HG03103 (cell line): Measurements from ENCODE around the gene GNA12.

Source experiments
- ATAC-seq: cut with Tn5 transposase; IDR thresholded peaks from one replicate; pipeline ENCODE4 v1.9.1; 2021; ENCODE audit warnings: low read depth; ENCODE audit not compliant: unreplicated experiment

GNA12 gene

DNA sequence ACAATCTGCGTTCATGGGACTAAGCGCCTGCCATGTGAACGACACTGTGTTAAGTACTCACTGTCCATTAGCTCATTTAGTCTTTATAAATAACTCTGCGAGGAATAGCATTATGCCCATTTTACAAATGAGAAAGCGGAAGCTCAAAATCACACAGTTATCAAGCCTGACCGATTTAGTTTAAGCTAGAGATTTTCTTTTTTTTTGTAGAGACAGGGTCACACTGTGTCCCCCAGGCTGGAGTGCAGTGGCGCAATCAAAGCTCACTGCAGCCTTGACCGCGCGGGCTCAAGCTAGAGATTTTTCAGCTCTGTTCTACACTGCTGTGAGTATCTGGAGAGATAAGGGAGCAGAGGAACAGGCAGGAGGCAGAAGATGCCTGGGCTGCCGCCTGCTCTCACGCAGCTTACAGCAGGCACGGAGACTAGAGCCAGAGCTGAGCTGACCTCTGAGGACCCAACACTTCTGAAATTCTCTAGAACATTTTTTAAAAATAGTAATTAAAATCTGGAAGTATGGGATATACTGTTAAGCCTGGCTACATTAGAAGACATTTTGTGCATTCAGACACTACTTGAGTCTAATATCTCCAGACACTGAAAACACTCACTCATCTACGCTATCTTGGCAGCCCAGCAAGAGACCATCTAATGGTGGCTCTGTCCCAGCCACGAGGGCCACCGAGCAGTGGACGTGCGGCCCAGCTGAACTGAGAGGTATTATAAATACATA is 38.7 kb downstream of the GNA12 start:
- ATAC-seq: no peak

DNA sequence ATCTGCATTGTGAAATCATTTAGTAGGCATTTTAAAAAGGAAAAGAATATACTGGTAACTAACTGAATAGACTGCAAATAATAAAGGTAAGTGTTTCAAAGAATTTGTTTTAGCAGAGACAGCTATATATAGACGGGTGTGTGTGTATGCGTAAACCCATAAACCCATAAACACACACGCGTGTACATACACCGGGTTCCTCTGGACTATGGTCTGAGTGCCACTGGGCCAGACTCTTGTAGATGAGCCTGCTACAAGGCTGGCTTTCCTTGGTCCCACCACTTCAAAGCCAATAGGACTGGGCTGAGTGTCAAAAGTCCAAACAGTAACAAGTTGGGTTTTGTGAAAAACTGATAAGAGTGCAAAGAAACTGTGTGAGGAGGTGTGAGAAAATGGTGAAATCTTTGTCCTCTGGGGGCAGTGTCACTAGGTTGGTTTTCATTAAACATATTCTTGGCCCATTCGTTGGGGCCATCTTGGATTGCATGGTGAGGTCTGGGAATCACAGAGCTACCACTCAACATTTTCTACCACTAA is 39.8 kb downstream of the GNA12 start:
- ATAC-seq: no peak

DNA sequence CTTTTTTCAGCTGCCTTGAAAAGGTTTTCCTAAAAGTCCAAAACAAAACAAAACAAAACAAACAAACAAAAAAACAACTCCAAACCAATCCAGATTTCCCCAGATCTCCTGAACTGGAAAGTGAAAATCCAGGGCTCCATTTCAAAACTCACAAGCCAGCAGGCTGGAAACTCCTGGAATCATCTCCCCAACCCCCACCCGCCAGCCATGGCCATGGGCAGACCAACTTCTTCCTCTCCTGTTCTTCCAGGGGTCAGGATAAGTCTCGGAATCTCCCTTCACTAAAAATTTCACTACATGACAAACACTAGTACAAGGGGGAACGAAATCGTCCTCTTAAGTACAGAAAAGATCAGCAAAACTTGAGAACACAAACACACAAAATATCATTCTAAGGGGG is 40.4 kb downstream of the GNA12 start:
- no peak for ATAC-seq

DNA sequence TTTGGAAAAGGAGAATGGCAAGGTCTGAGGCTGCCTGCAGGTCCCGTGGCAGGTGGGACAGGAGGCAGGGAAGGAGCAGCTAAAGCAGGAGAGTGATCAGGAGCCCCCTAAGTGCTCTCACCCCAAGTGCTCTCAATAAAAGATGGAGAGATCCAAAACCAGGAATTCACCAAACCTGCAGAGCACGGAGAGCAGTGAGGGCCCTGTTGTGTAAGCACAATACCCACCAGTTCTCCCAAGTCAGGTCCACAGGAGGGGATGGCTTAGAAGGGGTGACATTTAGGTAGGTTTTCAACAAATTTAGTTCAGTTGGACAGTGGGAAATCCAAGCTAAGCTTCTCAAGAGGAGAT is 40.8 kb downstream of the GNA12 start:
- ATAC-seq: no peak

DNA sequence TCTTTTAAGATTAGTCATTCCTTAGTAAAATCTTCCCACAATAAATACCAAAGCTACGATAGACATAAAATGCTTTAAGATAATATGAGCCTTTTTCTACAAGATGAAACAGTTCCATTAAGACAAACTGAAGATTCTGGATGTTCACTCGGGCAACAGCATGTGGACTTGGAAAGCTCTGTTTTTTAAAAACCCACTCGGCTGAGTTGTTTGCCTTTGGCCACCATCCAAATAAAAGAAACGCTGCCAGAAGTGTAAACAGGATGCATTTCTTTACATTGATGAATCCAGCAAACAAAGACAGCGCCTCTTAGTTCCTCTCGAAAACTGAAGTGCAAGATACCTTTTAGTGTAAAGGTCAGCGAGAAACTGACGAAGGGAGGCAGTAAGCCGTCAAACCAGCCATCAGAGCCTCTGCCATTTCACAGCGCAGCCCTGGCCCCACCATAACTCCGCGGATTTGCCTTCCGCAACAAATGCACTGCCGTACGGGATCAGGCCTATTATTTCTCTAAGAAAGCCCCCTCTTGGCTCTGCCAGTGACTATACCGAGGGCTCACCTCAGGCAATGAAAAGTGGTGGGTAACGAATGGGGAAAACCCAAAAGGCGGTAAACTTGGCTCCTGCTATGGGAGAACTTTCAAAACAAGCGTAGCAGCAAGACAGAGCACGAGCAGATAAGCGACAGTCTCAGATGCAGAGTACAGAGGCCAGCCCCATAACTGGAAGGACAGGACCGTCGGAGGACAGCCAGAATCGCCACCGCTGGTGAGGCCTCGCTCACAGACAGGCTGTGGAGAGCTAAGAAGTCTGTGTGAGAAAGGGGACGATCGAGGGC is 41.4 kb downstream of the GNA12 start:
- ATAC-seq: no peak

DNA sequence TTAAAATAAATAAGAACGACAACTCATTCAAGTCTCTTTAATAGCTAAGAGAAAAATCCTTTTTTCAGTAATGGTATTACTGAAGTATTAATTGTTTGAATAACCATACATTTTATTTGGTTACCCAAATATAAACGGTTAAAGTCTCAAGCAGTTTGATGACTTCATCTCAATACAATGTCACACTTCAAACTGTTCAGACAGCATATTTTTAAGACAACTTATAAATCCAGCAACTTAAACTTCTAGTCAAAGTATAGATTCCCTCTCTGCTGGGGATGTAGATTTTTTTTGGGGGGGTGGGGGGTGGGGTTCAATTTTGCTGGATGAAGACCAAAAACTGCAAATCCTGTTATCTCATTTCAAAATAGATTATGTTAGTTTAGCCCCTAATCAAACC is 42.0 kb downstream of the GNA12 start:
- ATAC-seq: no peak

DNA sequence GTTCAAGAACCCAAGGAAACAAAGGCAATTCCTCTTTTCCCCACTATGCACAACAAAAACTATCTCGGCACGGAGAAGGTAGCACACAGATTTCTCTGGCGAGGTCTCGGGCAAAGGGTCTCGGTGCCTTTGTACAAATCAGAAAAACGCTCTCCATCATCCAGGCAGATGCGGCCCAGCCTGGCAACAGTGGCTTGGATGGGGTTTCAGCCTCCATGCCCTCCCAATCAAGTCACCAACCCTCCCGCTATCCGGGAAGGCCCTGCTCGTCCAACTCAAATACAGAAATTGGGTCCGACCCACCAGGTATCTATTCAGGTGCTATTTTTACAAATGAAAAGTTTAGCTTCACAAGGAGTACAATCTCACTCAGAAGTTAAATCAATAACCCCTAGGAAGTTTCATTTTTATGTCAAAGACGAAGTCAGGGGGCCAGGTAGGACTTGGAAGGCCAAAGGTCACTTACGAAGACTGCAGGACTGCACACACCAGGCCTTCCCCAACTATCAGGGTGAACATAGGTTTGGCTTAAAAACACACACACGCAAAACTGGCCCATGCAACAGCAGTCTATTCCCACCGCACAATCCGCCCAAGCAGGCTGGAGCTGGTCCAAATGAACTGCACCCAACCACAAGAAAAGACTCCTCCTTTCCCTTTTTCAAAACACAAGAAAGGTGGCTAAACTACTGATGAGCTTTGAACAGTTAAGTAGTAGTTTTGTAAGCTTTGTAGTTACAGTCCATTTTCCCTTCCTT is 43.0 kb downstream of the GNA12 start:
- ATAC-seq: no peak

DNA sequence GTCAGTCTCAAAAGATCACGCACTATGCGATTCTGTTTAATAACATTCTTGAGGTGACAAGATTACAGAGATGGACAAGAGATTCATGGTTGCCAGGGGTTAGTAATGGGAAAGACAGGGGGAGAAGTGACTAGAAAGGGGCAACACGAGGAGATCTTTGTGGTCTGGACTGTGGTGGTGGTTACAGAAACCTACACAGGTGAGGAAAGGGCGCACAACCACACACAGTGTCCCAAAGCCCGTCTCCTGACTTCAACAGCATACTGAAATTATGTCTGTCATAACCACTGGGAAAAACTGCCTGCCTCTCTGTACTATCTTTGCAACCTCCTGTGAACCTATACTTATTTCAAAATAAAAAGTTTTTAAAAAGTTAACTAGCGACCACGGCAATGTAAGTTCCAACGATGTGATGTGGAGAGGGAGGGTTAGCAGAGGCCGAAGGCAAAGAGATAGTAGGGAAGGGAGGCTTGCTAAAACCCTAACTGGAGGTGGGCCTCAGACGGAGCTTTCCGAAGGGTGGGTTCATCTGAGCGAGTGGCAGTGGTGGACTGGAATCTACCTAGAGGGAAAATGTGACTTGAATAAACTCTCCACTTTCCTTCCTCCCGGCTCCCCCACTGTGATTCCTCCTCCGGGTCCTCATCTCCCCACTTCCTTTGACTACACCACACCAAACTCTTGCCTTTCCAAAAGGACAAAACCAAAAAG is 43.7 kb downstream of the GNA12 start:
- ATAC-seq: no peak

DNA sequence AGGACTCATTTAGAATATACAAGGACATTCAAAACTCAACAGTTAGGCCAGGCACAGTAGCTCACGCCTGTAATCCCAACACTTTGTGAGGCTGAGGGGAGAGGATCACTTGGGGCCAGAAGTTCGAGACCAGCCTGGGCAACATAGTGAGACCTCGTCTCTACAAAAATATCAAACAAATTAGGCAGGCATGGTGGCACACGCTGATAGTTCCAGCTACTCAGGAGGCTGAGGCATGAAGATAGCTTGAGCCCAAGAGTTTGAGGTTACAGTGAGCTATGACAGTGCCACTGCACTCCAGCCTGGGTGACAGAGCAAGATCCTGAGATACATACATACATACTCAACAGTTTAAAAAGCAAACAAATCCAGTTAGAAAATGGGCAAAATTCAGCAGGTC is 44.9 kb downstream of the GNA12 start:
- ATAC-seq: no peak

DNA sequence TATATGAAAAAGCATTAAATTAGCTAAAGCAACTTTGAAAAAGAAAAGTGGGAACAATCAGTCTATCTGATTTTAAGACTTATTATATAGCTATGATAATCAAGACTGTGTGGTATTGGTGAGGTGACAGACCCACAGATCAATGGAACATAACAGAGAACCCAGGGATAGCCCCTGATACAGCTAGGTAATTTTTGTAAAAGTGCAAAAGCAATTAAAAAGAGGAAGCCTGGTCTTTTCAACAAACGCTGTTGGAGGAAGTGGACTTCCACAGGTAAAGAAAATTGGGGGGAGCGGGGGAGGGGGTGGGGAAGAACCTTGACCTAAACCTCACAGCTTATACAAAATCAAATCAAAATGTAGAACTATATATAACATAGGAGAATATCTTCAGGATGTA is 45.4 kb downstream of the GNA12 start:
- ATAC-seq: no peak

DNA sequence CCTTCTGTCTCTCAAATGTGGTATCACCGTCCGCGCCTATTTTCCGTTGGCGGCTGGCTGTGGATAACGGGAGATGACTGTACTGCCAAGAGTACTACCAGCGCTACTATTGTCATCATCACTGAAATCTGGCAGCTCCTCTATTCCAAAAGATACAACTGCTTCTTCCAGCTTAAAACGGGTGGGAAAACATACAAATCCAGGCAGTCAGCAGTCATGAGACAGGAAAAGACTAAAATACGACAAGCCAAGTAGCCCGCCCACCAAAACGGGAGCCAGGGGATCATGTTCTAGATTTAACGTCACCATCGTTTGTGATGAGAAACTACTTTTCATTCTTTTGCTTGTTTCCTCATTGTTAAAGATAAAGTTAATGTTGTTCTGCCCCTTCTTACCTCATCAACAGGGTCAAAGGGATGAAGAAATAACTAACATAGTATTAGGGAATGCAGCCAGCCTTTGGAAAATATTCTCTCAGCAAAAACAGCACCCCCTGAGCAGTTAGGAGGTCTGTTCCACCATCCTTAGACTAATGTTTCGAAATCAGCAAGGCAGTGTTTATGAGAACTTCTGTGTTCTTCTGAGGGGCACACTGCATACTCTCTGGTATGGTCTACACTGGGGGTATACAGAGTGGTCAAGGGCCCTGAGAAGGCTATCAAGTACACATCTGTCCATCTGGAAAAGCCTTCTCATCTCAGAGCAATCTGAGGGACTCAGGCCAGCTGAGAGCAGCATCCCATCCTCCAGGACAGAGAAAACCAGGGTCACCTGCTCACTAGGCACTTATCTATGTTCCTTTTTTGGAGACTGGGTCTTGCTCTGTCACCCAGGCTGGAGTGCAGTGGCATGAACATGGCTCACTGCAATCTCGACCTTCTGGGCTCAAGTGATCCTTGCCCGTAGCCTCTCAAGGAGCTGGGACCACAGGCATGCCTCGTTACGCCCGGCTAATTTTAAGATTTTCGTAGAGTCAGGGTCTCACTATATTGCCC is 47.5 kb downstream of the GNA12 start:
- ATAC-seq: no peak

DNA sequence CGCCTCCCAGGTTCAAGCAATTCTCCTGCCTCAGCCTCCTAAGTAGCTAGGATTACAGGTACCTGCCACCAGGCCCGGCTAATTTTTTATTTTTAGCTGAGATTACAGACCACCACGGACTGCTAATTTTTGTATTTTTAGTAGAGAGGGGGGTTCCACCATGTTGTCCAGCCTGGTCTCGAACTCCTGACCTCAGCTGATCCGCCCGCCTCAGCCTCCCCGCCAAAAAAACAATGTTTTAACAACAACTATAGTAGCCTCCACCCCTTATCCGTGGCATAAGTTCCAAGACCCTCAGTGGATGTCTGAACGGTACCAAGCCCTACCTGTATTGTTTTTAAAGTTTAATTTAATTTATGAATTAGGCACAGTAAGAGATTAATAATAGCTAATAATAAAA is 48.2 kb downstream of the GNA12 start:
- no peak for ATAC-seq

DNA sequence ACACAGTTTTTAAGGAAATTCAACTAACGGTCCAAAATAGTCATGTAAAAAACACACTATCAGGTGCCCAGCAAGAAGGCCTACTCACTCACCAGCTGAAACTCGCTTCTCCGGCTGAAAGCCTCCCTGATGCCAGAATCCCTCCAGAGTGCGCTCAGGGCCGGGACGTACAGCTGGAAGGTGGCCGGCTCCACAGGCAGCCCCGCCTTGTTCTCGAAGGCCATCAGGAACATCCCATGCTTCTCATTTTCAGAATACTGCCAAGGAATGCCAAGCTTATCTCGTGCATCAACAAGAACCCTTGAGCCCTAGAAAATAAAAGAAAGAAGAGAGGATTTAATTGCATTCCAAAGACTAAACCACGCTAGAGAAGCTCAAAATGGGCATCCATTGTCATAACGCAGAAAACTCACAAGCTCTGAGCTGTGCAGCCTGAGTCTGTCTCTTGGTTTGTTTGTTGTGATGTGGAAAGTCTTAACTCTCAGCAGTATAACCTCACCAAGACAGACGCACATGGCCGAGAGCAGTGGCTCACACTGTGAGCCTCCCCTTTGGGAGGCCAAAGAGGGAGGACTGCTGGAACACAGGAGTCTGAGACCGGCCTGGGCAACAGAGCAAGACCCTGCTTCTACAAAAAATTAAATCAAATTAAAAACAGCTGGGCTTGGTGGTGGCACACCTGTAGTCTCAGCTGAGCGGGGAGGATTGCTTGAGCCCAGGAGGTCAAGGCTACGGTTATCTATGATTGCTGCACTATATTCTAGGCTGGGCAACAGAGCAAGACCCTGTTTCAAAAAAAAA is 49.1 kb downstream of the GNA12 start:
- no peak for ATAC-seq

DNA sequence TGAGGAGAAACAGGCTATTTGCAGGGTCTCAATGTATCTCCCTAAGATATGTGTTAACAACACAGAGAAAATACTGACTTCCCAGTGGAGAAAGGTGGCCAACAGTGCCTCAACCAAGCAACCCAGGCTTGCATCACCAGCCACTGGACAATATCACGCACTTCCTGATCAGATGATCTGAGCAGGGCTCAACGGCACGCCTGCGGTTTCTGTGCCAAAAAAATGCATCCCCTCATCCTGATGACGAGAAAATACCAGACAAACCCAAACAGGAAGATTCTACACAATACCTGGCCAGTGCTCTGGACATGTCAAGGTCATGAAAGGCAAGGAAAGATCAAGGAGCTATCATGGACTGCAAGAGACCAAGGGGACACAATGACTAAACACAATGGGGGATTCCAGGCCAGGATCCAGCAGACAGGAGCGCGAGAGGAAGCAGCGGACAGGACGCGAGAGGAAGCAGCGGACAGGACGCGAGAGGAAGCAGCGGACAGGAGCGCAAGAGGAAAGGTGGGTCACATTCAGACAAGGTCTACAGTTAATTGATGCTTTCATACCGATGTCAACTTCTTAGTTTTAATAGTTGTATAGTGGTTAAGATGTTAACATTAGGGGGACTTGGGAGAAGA is 51.1 kb downstream of the GNA12 start:
- ATAC-seq: no peak

DNA sequence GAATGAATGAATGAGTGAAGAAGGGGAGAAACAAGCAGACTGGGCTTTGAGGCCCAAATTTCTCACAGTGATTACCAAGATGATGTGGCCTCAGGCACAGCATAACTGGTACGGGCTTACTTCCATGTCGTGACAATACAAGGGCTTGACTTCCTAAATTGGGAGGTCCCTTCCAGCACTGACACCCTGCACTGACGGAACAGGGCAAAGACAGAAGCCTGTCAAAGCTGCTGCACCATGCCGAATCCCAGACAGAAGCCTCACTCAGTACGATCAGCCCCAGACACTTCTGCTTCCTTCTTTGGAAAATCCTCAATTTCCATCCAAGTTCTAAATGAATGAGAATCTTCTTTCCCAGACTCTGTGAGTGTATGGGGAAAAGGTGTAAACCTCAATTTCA is 51.9 kb downstream of the GNA12 start:
- ATAC-seq: no peak

DNA sequence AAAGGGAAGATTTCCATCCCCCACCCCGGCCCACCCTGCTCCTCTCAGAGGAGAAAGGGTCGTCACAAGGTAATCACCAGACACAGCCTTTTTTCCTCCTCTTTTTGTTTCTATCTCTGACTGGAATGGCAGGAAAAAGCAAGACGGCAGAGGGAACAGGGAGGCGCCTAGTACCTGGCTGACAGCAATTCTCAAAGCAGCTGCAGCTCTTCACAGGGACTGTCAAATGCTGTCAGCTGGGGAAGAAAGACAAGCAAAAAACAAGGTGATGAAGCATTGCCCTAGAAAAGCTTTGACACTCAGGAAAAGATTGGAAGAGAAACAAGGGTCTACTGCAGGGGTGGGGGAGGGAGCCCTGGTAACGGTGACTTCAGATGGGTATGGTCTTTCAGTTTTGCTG is 52.7 kb downstream of the GNA12 start:
- ATAC-seq: no peak

DNA sequence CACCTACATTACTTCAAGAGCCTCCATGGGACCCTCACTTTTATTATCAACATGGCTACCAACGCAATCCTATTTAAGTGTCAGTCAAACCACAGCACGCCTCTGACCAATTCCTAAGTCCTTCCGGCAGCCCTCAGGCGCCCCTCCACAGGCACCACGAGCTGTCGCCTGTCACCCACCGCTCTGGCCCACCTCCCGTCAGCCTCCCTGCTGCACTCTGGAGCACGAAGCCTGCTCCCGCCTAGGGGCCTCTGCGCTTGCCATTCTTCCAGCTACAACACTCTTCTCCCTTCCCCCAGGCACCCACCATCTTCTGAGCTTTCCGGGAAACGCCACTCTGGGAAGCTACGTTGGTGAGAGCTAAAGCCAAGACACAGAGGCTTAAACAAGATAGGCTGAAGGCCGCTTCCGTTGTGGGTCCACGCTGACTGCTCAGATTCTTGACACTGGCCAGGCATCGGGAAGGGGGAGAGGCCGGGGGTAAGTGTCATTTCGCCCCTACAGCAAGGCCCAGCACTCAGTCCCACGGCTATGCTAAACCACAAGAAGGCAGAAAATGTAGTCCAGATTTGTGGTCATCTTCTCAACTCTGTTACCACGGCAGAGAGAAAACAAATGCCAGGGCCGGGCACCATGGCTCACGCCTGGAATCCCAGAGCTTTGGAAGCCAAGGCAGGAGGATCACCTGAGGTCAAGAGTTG is 56.7 kb downstream of the GNA12 start:
- ATAC-seq: no peak
